ACC112 (cell line): Measurements from ENCODE around the gene VEPH1.
"Not testable (repeated sequence)": the region's sequence is repeated elsewhere in the genome, so short reads cannot be mapped to it uniquely, and the experiment has no call there.

Source experiments
- H2AFZ ChIP-seq: fragments of 200-600 bp; sonication (generic); one replicate; pipeline ENCODE4 v1.6.0; 2017; ENCODE audit warnings: antibody characterized with exemption, low read length; ENCODE audit not compliant: unreplicated experiment
- H3K27ac ChIP-seq: fragments of 200-600 bp; sonication (generic); 2 replicates; pipeline ENCODE4 v1.5.1; 2014; ENCODE audit warnings: low read depth, mild to moderate bottlenecking, antibody characterized with exemption, low read length, moderate library complexity
- H3K27me3 ChIP-seq: fragments of 200-600 bp; sonication (generic); 2 replicates; pipeline ENCODE4 v1.6.1; 2014; ENCODE audit warnings: mild to moderate bottlenecking, antibody characterized with exemption, low read length, moderate library complexity, mixed read lengths; ENCODE audit not compliant: insufficient read depth
- H3K36me3 ChIP-seq: fragments of 200-600 bp; sonication (generic); 2 replicates; pipeline ENCODE4 v1.6.1; 2016; ENCODE audit warnings: mild to moderate bottlenecking, antibody characterized with exemption, low read length, moderate library complexity, mixed read lengths; ENCODE audit not compliant: insufficient read depth
- H3K4me1 ChIP-seq: fragments of 200-600 bp; sonication (generic); one replicate; pipeline ENCODE4 v1.6.1; 2016; ENCODE audit warnings: low read length, mixed read lengths; ENCODE audit not compliant: insufficient read depth, unreplicated experiment, control insufficient read depth
- H3K4me3 ChIP-seq: fragments of 200-600 bp; sonication (generic); 2 replicates; pipeline ENCODE4 v1.5.1; 2014; ENCODE audit warnings: mild to moderate bottlenecking, low read depth, low read length
- H3K79me2 ChIP-seq: fragments of 200-600 bp; sonication (generic); one replicate; pipeline ENCODE4 v1.6.0; 2016; ENCODE audit warnings: low read length; ENCODE audit not compliant: control insufficient read depth, unreplicated experiment, insufficient read depth

VEPH1 gene

GRCh38 chr3:157353652-157354051 lies 149.6 kb downstream of the VEPH1 start:
- Histone ChIP-seq H2AFZ (no peak overlapping the region), H3K79me2 (peaks cover 2% of the 10 kb centered on the region), H3K4me1 (peaks cover 68% of the 10 kb centered on the region), H3K36me3 (no peaks in the 10 kb centered on the region), H3K27ac (peak overlapping the region; percentile 24; the same call in 1 of the 2 replicates), H3K27me3 (no peaks in the 10 kb centered on the region), H3K4me3 (no peak overlapping the region)

GRCh38 chr3:157351981-157352380 lies 151.2 kb downstream of the VEPH1 start:
- Histone ChIP-seq H2AFZ (no peak overlapping the region), H3K4me1 (peaks cover 65% of the 10 kb centered on the region), H3K27me3 (no peaks in the 10 kb centered on the region), H3K36me3 (no peaks in the 10 kb centered on the region), H3K27ac (peak overlapping the region; percentile 16; the same call in 1 of the 2 replicates), H3K4me3 (no peak overlapping the region), H3K79me2 (no peaks in the 10 kb centered on the region)

- not testable (repeated sequence) for H2AFZ ChIP-seq, H3K27me3 ChIP-seq, H3K36me3 ChIP-seq, H3K4me3 ChIP-seq, H3K79me2 ChIP-seq
- peak overlapping the region; percentile 48; the same call in 1 of the 2 replicates for H3K27ac ChIP-seq
- peaks cover 55% of the 10 kb centered on the region for H3K4me1 ChIP-seq
Observed at GRCh38 chr3:157350651-157351050, 152.6 kb downstream of the VEPH1 start.

GRCh38 chr3:157348304-157349075 lies 154.7 kb downstream of the VEPH1 start:
- H3K79me2 ChIP-seq, H2AFZ ChIP-seq, H3K4me3 ChIP-seq, H3K36me3 ChIP-seq, H3K27me3 ChIP-seq: not testable (repeated sequence)
- Histone ChIP-seq H3K4me1 (peaks cover 36% of the 10 kb centered on the region), H3K27ac (peak overlapping the region; percentile 66)

GRCh38 chr3:157347577-157348303 lies 155.5 kb downstream of the VEPH1 start:
- H3K36me3 ChIP-seq: no peaks in the 10 kb centered on the region
- H3K27me3 ChIP-seq: no peaks in the 10 kb centered on the region
- peak overlapping the region; percentile 66 for H3K27ac ChIP-seq
- no peak overlapping the region for H3K4me3 ChIP-seq
- H2AFZ ChIP-seq: no peak overlapping the region
- peaks cover 29% of the 10 kb centered on the region for H3K4me1 ChIP-seq
- no peaks in the 10 kb centered on the region for H3K79me2 ChIP-seq

GRCh38 chr3:157336252-157337009 lies 166.8 kb downstream of the VEPH1 start:
- Histone ChIP-seq H2AFZ (no peak overlapping the region), H3K4me3 (no peak overlapping the region), H3K4me1 (peaks cover 28% of the 10 kb centered on the region), H3K79me2 (no peaks in the 10 kb centered on the region), H3K27me3 (no peaks in the 10 kb centered on the region), H3K27ac (peak overlapping the region; percentile 33), H3K36me3 (no peaks in the 10 kb centered on the region)

GRCh38 chr3:157335233-157336076 lies 167.8 kb downstream of the VEPH1 start:
- Histone ChIP-seq H3K79me2 (no peaks in the 10 kb centered on the region), H3K27me3 (no peaks in the 10 kb centered on the region), H3K36me3 (no peaks in the 10 kb centered on the region), H3K4me1 (peaks cover 28% of the 10 kb centered on the region), H3K4me3 (no peak overlapping the region), H3K27ac (peak overlapping the region; percentile 33), H2AFZ (peak overlapping the region; percentile 10)

GRCh38 chr3:157333551-157333991 lies 169.6 kb downstream of the VEPH1 start:
- no peaks in the 10 kb centered on the region for H3K36me3 ChIP-seq
- H2AFZ ChIP-seq: no peak overlapping the region
- H3K27me3 ChIP-seq: no peaks in the 10 kb centered on the region
- H3K4me1 ChIP-seq: peaks cover 38% of the 10 kb centered on the region
- no peaks in the 10 kb centered on the region for H3K79me2 ChIP-seq
- H3K4me3 ChIP-seq: peak overlapping the region; percentile 26; the same call in 1 of the 2 replicates
- H3K27ac ChIP-seq: peak overlapping the region; percentile 6

- 0 out of 2 replicates have a peak overlapping the region, but pooled peaks have one; percentile 44 for H3K27ac ChIP-seq
- no peak overlapping the region for H3K4me3 ChIP-seq
- H2AFZ ChIP-seq: peak overlapping the region; percentile 81
Observed at GRCh38 chr3:157330206-157330605, 173.0 kb downstream of the VEPH1 start.

GRCh38 chr3:157329551-157329950 lies 173.7 kb downstream of the VEPH1 start:
- Histone ChIP-seq H3K27me3 (no peaks in the 10 kb centered on the region), H3K27ac (peak overlapping the region; percentile 44; the same call in 1 of the 2 replicates), H3K79me2 (no peaks in the 10 kb centered on the region), H3K4me1 (peaks cover 28% of the 10 kb centered on the region), H3K4me3 (peak overlapping the region; percentile 67), H2AFZ (peak overlapping the region; percentile 81), H3K36me3 (no peaks in the 10 kb centered on the region; the same call in 1 of the 2 replicates)

More at GRCh38 chr3:157330206-157330605, 173.0 kb downstream of the VEPH1 start:
- H3K79me2 ChIP-seq: no peaks in the 10 kb centered on the region
- no peaks in the 10 kb centered on the region; the same call in 1 of the 2 replicates for H3K36me3 ChIP-seq
- peaks cover 31% of the 10 kb centered on the region for H3K4me1 ChIP-seq
- no peaks in the 10 kb centered on the region for H3K27me3 ChIP-seq
